Left kidney (tissue), 1 donor: ENCODE data around the gene TEC. TPM values are rescaled to one million over a fixed set of nuclear protein-coding genes. Genes with fewer than 3 reads are reported as not detected.

Experiments
- polyA plus RNA-seq: library from polyadenylated mRNA; unstranded; fragments of 120-200 nt; gene quantifications from one replicate; pipeline ENCODE4 v1.2.1, GENCODE V29; 2013; ENCODE audit not compliant: insufficient read length

TEC gene
- polyA plus RNA-seq, 1 donor, result 5.5 TPM

Other genes starting within 250 kb of the TEC start
- 3.7 TPM for gene TXK, start 135.6 kb downstream of the TEC start, polyA plus RNA-seq
- 67.8 TPM for gene SLAIN2, start 71.7 kb upstream of the TEC start, polyA plus RNA-seq
- gene SLC10A4, start 213.5 kb upstream of the TEC start, polyA plus RNA-seq, result 0.38 TPM
- not detected for gene ZAR1, start 220.4 kb upstream of the TEC start, polyA plus RNA-seq